Measurements from ENCODE around the gene SRRM1. TPM values are rescaled to one million over a fixed set of nuclear protein-coding genes. Genes with fewer than 3 reads are reported as not detected.

Gene SRRM1
- total and polyA plus RNA-seq, 10 of the 15 experiments (the other 5 are each of a cell fraction or from before 2014, with no cell fraction given): 36.8 to 285 (median 126) TPM

- peak; percentile 67 for TF ChIP-seq ZNF687 (IDR thresholded peaks at IDR 0.05)
- TF ChIP-seq SUPT20H (IDR thresholded peaks at IDR 0.05; ENCODE audit: borderline replicate concordance, control insufficient read depth, low read depth, low read length): no peak
- TF ChIP-seq SREBF1 (IDR thresholded peaks at IDR 0.05; ENCODE audit: low read length): no peak
- TF ChIP-seq SRF (IDR thresholded peaks at IDR 0.05; ENCODE audit: low read depth in 2 of 2, low read length in 2 of 2): peak; percentile 83 to 91
- no peak for TF ChIP-seq ZZZ3 (IDR thresholded peaks at IDR 0.05; ENCODE audit: control insufficient read depth, insufficient read length, low read depth)
- TF ChIP-seq HDAC6 (IDR thresholded peaks at IDR 0.05; ENCODE audit: unreplicated experiment): peak; percentile 38
- no peak for TF ChIP-seq ZBTB4 (CRISPR knock-in tag; IDR thresholded peaks at IDR 0.05)
- TF ChIP-seq RELB (IDR thresholded peaks at IDR 0.05; ENCODE audit: low read depth): peak; percentile 85; the same call in 1 of the 2 replicates
- TF ChIP-seq REST (IDR thresholded peaks at IDR 0.05; ENCODE audit: low read depth, low read length): no peak
- 0 out of 2 replicates have a peak, but pooled peaks have one; percentile 39 for TF ChIP-seq EED (IDR thresholded peaks at IDR 0.05; ENCODE audit: low read depth)
- TF ChIP-seq CBFB (IDR thresholded peaks at IDR 0.05; ENCODE audit: low read depth): peak; percentile 66; the same call in 1 of the 2 replicates
- TF ChIP-seq ZBED1 (IDR thresholded peaks at IDR 0.05; ENCODE audit: borderline replicate concordance): no peak
- TF ChIP-seq BMI1 (IDR thresholded peaks at IDR 0.05; ENCODE audit: borderline replicate concordance): no peak
- TF ChIP-seq RCOR1 (conservative IDR thresholded peaks at IDR 0.05; ENCODE audit: low read depth, low read length): no peak
Measured at GRCh38 chr1:24642481-24643362, at the start of gene SRRM1 (continued).
